ENCODE measurements around the gene HDAC4. TPM values are rescaled to one million over a fixed set of nuclear protein-coding genes. Genes with fewer than 3 reads are reported as not detected.

The HDAC4 gene
- total and polyA plus RNA-seq, 3 experiments from 2014 or later, result 8.3 to 28.8 (median 24.0) TPM

DNA sequence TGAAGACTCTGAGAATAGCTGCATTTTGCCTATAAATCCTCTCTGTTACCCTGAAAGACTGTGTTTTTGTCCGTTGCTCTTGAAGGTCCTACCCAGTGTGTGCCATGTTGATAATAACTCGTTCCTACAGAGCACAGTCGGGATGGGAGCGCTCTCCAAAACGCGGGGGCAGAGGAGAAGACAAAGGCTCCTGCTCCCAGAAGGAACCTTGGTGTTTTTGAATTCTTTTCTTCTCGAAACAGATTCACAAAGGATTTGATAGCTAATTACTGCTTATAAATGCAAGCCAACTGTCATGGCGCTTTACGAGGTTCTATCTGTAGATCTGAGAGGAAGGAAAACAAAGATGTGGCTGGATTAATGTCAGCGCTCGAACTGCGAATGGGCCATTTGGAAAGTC is 19.3 kb upstream of the HDAC4 start:
- CTCF ChIA-PET, result no interaction called here
- H3K27ac Mint-ChIP-seq, result peak overlapping the region in 1 of 8 donors; percentile 6
- no peak for DNase-seq
- POLR2A ChIA-PET, result interaction anchor here (0.5 kb wide), 1 partner anchor 85 kb away, joined by 5 read pairs; no protein-coding TSS in a partner anchor
- Histone ChIP-seq H3K36me3 (ENCODE audit: insufficient read depth, low read length) (no peaks in the 10 kb centered on the region), H3K4me1 (ENCODE audit: insufficient read depth, low read length) (no peaks in the 10 kb centered on the region), H3K9me3 (ENCODE audit: low read length) (no peaks in the 10 kb centered on the region), H3K27ac (ENCODE audit: low read depth, low read length) (no peak overlapping the region), H3K4me3 (ENCODE audit: low read length) (no peak overlapping the region), H3K27me3 (ENCODE audit: insufficient read depth, low read length, poor library complexity, severe bottlenecking) (no peaks in the 10 kb centered on the region)
- peaks cover 0 to 5% (median 0%) of the 10 kb centered on the region in 5 donors for H3K9me3 Mint-ChIP-seq
- peaks cover 13 to 34% of the 10 kb centered on the region in 2 donors for H3K27me3 Mint-ChIP-seq
- no peaks in the 10 kb centered on the region for H3K4me1 Mint-ChIP-seq
- no peaks in the 10 kb centered on the region for H3K36me3 Mint-ChIP-seq
- H3K4me3 Mint-ChIP-seq, result no peak overlapping the region

DNA sequence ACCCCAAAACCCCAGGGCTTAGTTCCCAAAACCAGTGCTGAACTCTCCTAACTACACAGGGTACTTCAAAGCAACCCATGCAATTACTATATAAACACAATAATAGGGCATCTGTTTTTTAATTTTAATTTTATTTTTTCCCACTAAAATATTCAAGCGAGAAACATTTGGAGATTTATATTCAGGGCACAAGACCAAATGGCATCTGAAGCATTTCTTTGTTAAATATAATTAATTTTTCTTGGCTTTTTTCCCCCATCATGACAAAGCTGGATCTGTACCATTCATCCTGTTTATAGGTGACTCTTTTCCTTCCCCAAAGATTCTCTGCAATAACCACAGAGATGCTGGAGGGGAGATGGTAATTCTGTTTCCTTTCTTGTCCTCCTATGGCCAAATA is 18.1 kb upstream of the HDAC4 start:
- Histone ChIP-seq H3K27me3 (ENCODE audit: insufficient read depth, low read length, poor library complexity, severe bottlenecking) (no peaks in the 10 kb centered on the region), H3K36me3 (ENCODE audit: insufficient read depth, low read length) (no peaks in the 10 kb centered on the region), H3K4me3 (ENCODE audit: low read length) (no peak overlapping the region), H3K9me3 (ENCODE audit: low read length) (no peaks in the 10 kb centered on the region), H3K27ac (ENCODE audit: low read depth, low read length) (no peak overlapping the region), H3K4me1 (ENCODE audit: insufficient read depth, low read length) (no peaks in the 10 kb centered on the region)
- no peak overlapping the region for H3K4me3 Mint-ChIP-seq
- H3K36me3 Mint-ChIP-seq, result peaks cover 0 to 6% (median 0%) of the 10 kb centered on the region in 3 donors
- H3K4me1 Mint-ChIP-seq, result peaks cover 2 to 5% (median 3%) of the 10 kb centered on the region in 3 donors
- H3K9me3 Mint-ChIP-seq, result peaks cover 0 to 6% (median 0%) of the 10 kb centered on the region in 5 donors
- no peak for DNase-seq
- no peak overlapping the region for H3K27ac Mint-ChIP-seq
- H3K27me3 Mint-ChIP-seq, result peaks cover 13 to 34% of the 10 kb centered on the region in 2 donors
- POLR2A ChIA-PET, result no interaction called here
- CTCF ChIA-PET, result interaction anchor here (0.9 kb wide), 1 partner anchor 13 kb away, joined by 3 read pairs; no protein-coding TSS in a partner anchor

DNA sequence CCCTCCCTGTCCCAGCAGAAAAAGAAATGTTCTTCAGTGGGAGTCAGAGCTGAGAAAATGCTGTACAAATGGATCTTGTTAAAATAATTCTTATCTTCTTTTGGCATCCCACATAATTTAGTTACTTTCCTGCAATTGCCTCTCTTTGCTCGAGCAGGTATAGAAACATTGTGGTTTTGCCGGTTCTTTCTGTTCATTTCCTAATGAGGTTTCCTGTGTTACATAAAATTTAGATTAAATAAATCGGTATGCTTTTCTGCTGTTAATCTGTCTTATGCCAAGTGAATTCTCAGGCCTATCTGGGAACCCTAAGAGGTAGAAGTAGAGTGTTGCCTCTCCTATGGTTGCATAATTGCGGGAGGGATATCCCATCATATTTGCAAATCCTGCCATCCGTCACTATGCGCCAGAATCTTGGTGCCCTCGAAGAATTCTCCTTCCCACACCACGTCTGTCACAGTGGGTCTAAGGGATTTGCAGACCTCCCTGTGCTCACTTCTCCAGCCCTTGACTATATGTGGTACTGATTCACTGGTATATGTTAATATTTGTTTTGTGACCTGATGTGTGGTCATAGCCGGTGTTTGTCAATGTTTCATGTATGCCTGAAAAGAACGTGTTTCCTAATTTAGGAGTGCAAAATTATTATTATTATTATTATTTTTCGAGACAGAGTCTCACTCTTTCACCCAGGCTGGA is 12.2 kb upstream of the HDAC4 start:
- ChIA-PET CTCF (interaction anchor here (1.4 kb wide), 1 partner anchor 379 kb away, joined by 3 read pairs; no protein-coding TSS in a partner anchor), POLR2A (no interaction called here)
- Mint-ChIP-seq H3K9me3 (peaks cover 0 to 7% (median 0%) of the 10 kb centered on the region in 5 donors), H3K27ac (peak overlapping the region in 5 of 8 donors; percentile 23 to 64 (median 37)), H3K4me3 (peak overlapping the region; percentile 5 to 67 (median 46)), H3K27me3 (peaks cover 12 to 19% of the 10 kb centered on the region in 2 donors), H3K36me3 (peaks cover 0 to 9% (median 3%) of the 10 kb centered on the region in 3 donors), H3K4me1 (peaks cover 24 to 31% (median 30%) of the 10 kb centered on the region in 3 donors)
- peak in 1 of 5 donors; percentile 27 for DNase-seq
- Histone ChIP-seq H3K4me3 (ENCODE audit: low read length) (peak overlapping the region; percentile 13), H3K36me3 (ENCODE audit: insufficient read depth, low read length) (no peaks in the 10 kb centered on the region), H3K4me1 (ENCODE audit: insufficient read depth, low read length) (peaks cover 21% of the 10 kb centered on the region), H3K27me3 (ENCODE audit: insufficient read depth, low read length, poor library complexity, severe bottlenecking) (no peaks in the 10 kb centered on the region), H3K27ac (ENCODE audit: low read depth, low read length) (no peak overlapping the region), H3K9me3 (ENCODE audit: low read length) (no peaks in the 10 kb centered on the region)

DNA sequence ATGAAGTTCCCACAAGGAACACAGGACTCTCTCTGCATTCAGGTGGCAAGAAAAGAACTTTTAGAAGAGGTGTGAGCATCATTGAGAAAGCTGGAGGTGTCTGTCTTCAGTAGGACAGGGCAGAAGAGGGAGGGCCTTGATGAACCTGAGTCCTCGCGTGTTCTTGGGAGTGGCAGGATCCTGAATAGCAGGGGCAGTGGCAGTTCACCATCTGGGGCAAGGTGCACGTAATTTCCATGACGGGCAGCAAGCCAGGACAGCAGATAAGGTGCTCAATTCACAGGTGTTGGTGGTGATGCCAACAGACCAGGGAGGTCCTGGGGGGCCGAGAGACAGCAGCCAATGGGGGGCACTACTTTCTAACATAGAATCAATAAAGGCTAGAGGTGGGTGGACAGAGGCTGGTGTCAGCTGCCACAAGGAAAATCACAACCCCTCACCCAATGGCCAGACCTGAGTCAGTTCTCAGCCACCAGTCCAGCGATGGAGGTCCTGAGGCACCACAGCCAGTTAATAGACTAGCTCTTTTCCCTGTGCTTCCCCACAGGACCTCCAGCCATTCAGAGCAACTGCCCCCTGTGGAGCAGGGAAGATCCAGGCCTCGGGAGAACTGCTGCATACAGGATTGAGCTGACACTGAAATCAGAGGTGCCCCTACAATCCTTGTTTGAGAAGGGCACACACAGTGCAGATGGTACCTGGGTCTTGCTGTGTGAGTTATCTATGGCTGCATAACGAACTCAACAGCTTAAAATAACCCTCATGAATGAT is 10.9 kb upstream of the HDAC4 start:
- H3K4me3 ChIP-seq (ENCODE audit: low read length), result no peak overlapping the region
- Mint-ChIP-seq H3K9me3 (peaks cover 0 to 7% (median 0%) of the 10 kb centered on the region in 5 donors), H3K27me3 (peaks cover 14% of the 10 kb centered on the region in 2 donors), H3K36me3 (peaks cover 0 to 9% (median 3%) of the 10 kb centered on the region in 3 donors), H3K27ac (peak overlapping the region in 1 of 8 donors; percentile 45), H3K4me1 (peaks cover 24 to 31% (median 30%) of the 10 kb centered on the region in 3 donors), H3K4me3 (peak overlapping the region in 3 of 7 donors; percentile 13 to 59 (median 17))
- peaks cover 21% of the 10 kb centered on the region for H3K4me1 ChIP-seq (ENCODE audit: insufficient read depth, low read length)
- H3K27me3 ChIP-seq (ENCODE audit: insufficient read depth, low read length, poor library complexity, severe bottlenecking), result no peaks in the 10 kb centered on the region
- no peak for DNase-seq
- ChIA-PET CTCF (no interaction called here), POLR2A (no interaction called here)
- no peaks in the 10 kb centered on the region for H3K36me3 ChIP-seq (ENCODE audit: insufficient read depth, low read length)
- no peaks in the 10 kb centered on the region for H3K9me3 ChIP-seq (ENCODE audit: low read length)
- no peak overlapping the region for H3K27ac ChIP-seq (ENCODE audit: low read depth, low read length)

DNA sequence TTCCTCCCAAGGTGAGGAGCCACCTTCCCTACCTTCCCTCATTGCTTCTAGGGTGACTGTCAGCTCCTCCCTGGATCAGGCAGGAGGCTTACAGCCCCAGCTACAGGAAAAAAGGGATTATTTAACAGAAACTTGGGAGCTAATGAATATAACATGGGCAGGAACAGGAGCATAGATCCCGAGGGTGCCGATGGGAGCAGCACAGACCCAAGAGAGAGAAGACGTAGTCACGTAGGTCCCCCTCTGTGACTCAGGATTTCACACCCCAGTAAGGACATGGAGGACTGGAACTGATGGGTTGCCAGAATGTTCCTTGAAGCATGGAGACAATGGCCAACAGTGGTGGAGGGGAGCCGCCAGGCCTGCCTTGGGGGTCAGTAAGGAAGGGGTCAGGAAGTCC is 10.3 kb upstream of the HDAC4 start:
- H3K27me3 ChIP-seq (ENCODE audit: insufficient read depth, low read length, poor library complexity, severe bottlenecking), result no peaks in the 10 kb centered on the region
- no peak for DNase-seq
- CTCF ChIA-PET, result no interaction called here
- Mint-ChIP-seq H3K4me1 (peaks cover 24 to 31% (median 30%) of the 10 kb centered on the region in 3 donors), H3K27me3 (peaks cover 11 to 13% of the 10 kb centered on the region in 2 donors), H3K36me3 (peaks cover 0 to 9% (median 3%) of the 10 kb centered on the region in 3 donors), H3K9me3 (peaks cover 0 to 7% (median 0%) of the 10 kb centered on the region in 5 donors), H3K27ac (no peak overlapping the region), H3K4me3 (peak overlapping the region in 2 of 7 donors; percentile 13 to 59)
- H3K36me3 ChIP-seq (ENCODE audit: insufficient read depth, low read length), result no peaks in the 10 kb centered on the region
- POLR2A ChIA-PET, result no interaction called here
- no peaks in the 10 kb centered on the region for H3K9me3 ChIP-seq (ENCODE audit: low read length)
- H3K27ac ChIP-seq (ENCODE audit: low read depth, low read length), result no peak overlapping the region
- H3K4me1 ChIP-seq (ENCODE audit: insufficient read depth, low read length), result peaks cover 21% of the 10 kb centered on the region
- H3K4me3 ChIP-seq (ENCODE audit: low read length), result no peak overlapping the region

GRCh38 chr2:239409976-239410375 is 9.2 kb upstream of the HDAC4 start:
- H3K4me3 ChIP-seq (ENCODE audit: low read length), result no peak overlapping the region
- no peaks in the 10 kb centered on the region for H3K36me3 ChIP-seq (ENCODE audit: insufficient read depth, low read length)
- no peak for DNase-seq
- H3K4me1 ChIP-seq (ENCODE audit: insufficient read depth, low read length), result peaks cover 21% of the 10 kb centered on the region
- no peak overlapping the region for H3K27ac ChIP-seq (ENCODE audit: low read depth, low read length)
- H3K27me3 ChIP-seq (ENCODE audit: insufficient read depth, low read length, poor library complexity, severe bottlenecking), result no peaks in the 10 kb centered on the region
- Mint-ChIP-seq H3K36me3 (peaks cover 0 to 9% (median 3%) of the 10 kb centered on the region in 3 donors), H3K9me3 (peaks cover 0 to 7% (median 0%) of the 10 kb centered on the region in 5 donors), H3K27ac (no peak overlapping the region), H3K27me3 (peaks cover 9 to 13% of the 10 kb centered on the region in 2 donors), H3K4me1 (peaks cover 24 to 31% (median 30%) of the 10 kb centered on the region in 3 donors), H3K4me3 (no peak overlapping the region)
- ChIA-PET CTCF (no interaction called here), POLR2A (no interaction called here)
- H3K9me3 ChIP-seq (ENCODE audit: low read length), result no peaks in the 10 kb centered on the region

GRCh38 chr2:239407112-239407511 is 6.3 kb upstream of the HDAC4 start:
- Mint-ChIP-seq H3K4me1 (peaks cover 11 to 19% (median 13%) of the 10 kb centered on the region in 3 donors), H3K36me3 (peaks cover 0 to 3% (median 0%) of the 10 kb centered on the region in 3 donors), H3K9me3 (no peaks in the 10 kb centered on the region), H3K27me3 (peaks cover 6 to 13% of the 10 kb centered on the region in 2 donors), H3K4me3 (no peak overlapping the region), H3K27ac (no peak overlapping the region)
- Histone ChIP-seq H3K4me3 (ENCODE audit: low read length) (no peak overlapping the region), H3K4me1 (ENCODE audit: insufficient read depth, low read length) (peaks cover 10% of the 10 kb centered on the region), H3K27me3 (ENCODE audit: insufficient read depth, low read length, poor library complexity, severe bottlenecking) (no peaks in the 10 kb centered on the region), H3K27ac (ENCODE audit: low read depth, low read length) (no peak overlapping the region), H3K9me3 (ENCODE audit: low read length) (no peaks in the 10 kb centered on the region), H3K36me3 (ENCODE audit: insufficient read depth, low read length) (no peaks in the 10 kb centered on the region)
- DNase-seq, result no peak
- ChIA-PET CTCF (no interaction called here), POLR2A (no interaction called here)
